HCT116 (cell line): ENCODE data around the gene GPR45. TPM values are rescaled to one million over a fixed set of nuclear protein-coding genes. Genes with fewer than 3 reads are reported as not detected.
A peak's percentile ranks its signal among the peaks of the same experiment; 100 is the strongest.

Source experiments
- ATAC-seq: fragments of 200-7000 bp; cut with Tn5 transposase; 2 replicates; pipeline ENCODE4 v1.9.1; 2020; ENCODE audit warnings: mild to moderate bottlenecking, moderate library complexity
- BruUV-seq: library from RNA; stranded (reverse); fragments of 400-500 nt; replicated peaks from 2 replicates; lab custom pipeline; 2021; lab: Mats Ljungman, UMichigan
- CTCF ChIA-PET: fragments of 300-600 bp; sonication (Branson Sonifier 250); formaldehyde crosslinking; loops from one replicate; lab custom pipeline; 2021; ENCODE audit warnings: antibody characterized with exemption; lab: Charles Lee
- POLR2A ChIA-PET: fragments of 300-600, 350-600 bp; sonication (Branson Sonifier 250); formaldehyde crosslinking; loops from one replicate; lab custom pipeline; 2021; ENCODE audit warnings: antibody characterized with exemption; lab: Charles Lee
- RAD21 ChIA-PET, 2 experiments: fragments of 300-600 bp; sonication (Branson Sonifier 250); formaldehyde crosslinking; loops; one replicate each; lab custom pipeline; 2023; ENCODE audit warnings: low total read pairs in 2 of 2; ENCODE audit not compliant: uncharacterized antibody in 2 of 2, unreplicated experiment in 2 of 2, low non-redundant PET in 1 of 2; lab: Charles Lee
- DNase-seq: peaks from one replicate; pipeline ENCODE4 v3.0.0-alpha.2; 2010; ENCODE audit warnings: low read depth, low spot score
- H2AFZ ChIP-seq: fragments of 200-600 bp; shearing (Covaris generic), sonication (generic); 2 replicates; pipeline ENCODE4 v1.6.1; 2017; ENCODE audit warnings: low read depth, mixed run types, mixed read lengths, antibody characterized with exemption, low read length; ENCODE audit not compliant: poor library complexity, severe bottlenecking
- H3K27ac ChIP-seq: 2 replicates; pipeline ENCODE4 v1.5.1; 2012; ENCODE audit warnings: low read depth, low read length
- H3K27me3 ChIP-seq: fragments of 200-600 bp; sonication (generic); 2 replicates; pipeline ENCODE4 v1.6.1; 2016; ENCODE audit warnings: mixed run types, low read length, mixed read lengths; ENCODE audit not compliant: insufficient read depth
- H3K36me3 ChIP-seq, 2 experiments: fragments of 200-500 bp in 1 of 2; fragments of 200-600 bp in 1 of 2; sonication (Bioruptor generic) in 1 of 2; sonication (generic) in 1 of 2; 2 replicates each; pipeline versions ENCODE4 v1.5.1 to v1.6.1; 2014 to 2016; ENCODE audit warnings: low read length in 2 of 2, inconsistent platforms in 1 of 2, mixed read lengths in 1 of 2, mixed run types in 1 of 2; ENCODE audit not compliant: insufficient read depth in 2 of 2, control insufficient read depth in 1 of 2
- H3K4me1 ChIP-seq, 2 experiments: fragments of 200-600 bp in 1 of 2; sonication (generic) in 1 of 2; 2 replicates each; pipeline versions ENCODE4 v1.5.1 to v1.6.1; 2012 to 2017; ENCODE audit warnings: low read length in 2 of 2, inconsistent platforms in 1 of 2, mild to moderate bottlenecking in 1 of 2, mixed read lengths in 1 of 2, mixed run types in 1 of 2, moderate library complexity in 1 of 2; ENCODE audit not compliant: insufficient read depth in 2 of 2, control insufficient read depth in 1 of 2
- H3K4me2 ChIP-seq: fragments of 200-600 bp; sonication (generic); 2 replicates; pipeline ENCODE4 v1.6.1; 2017; ENCODE audit warnings: mixed run types, low read length, mixed read lengths
- H3K4me3 ChIP-seq, 2 experiments: fragments of 200-600 bp in 1 of 2; sonication (generic) in 1 of 2; replicated peaks in 1 of 2; 2 replicates each; pipeline ENCODE4 v1.5.1; 2011 to 2016; ENCODE audit warnings: low read length in 2 of 2, control low read depth in 1 of 2, low read depth in 1 of 2, mild to moderate bottlenecking in 1 of 2, mixed read lengths in 1 of 2, mixed run types in 1 of 2
- H3K79me2 ChIP-seq: fragments of 200-600 bp; sonication (generic); 2 replicates; pipeline ENCODE4 v1.6.1; 2017; ENCODE audit warnings: mild to moderate bottlenecking, mixed run types, low read length, moderate library complexity, mixed read lengths; ENCODE audit not compliant: insufficient read depth
- H3K9ac ChIP-seq: fragments of 200-600 bp; sonication (generic); 2 replicates; pipeline ENCODE4 v1.6.1; 2016; ENCODE audit warnings: low read length, mixed read lengths
- H3K9me2 ChIP-seq: fragments of 200-600 bp; sonication (generic), shearing (Covaris generic); 2 replicates; pipeline ENCODE4 v1.6.1; 2017; ENCODE audit warnings: mixed run types, mild to moderate bottlenecking, moderate library complexity; ENCODE audit not compliant: insufficient read depth
- H3K9me3 ChIP-seq, 2 experiments: fragments of 200-500 bp in 1 of 2; fragments of 200-600 bp in 1 of 2; sonication (Bioruptor generic) in 1 of 2; sonication (generic) in 1 of 2; 2 replicates each; pipeline ENCODE4 v1.6.1; 2014 to 2017; ENCODE audit warnings: low read length in 2 of 2, mixed read lengths in 2 of 2, inconsistent platforms in 1 of 2, low read depth in 1 of 2, mild to moderate bottlenecking in 1 of 2, mixed run types in 1 of 2, moderate library complexity in 1 of 2; ENCODE audit not compliant: control insufficient read depth in 1 of 2, insufficient read depth in 1 of 2
- H4K20me1 ChIP-seq: fragments of 200-600 bp; sonication (generic), shearing (Covaris generic); 2 replicates; pipeline ENCODE4 v1.6.1; 2017; ENCODE audit warnings: mixed run types, mild to moderate bottlenecking, moderate library complexity; ENCODE audit not compliant: insufficient read depth
- CEBPB ChIP-seq: IDR thresholded peaks from 2 replicates; pipeline ENCODE4 v1.6.1; 2012; ENCODE audit warnings: low read depth
- CTCF ChIP-seq, 3 experiments: fragments of 200-600 bp in 1 of 3; sonication (generic) in 1 of 3; IDR thresholded peaks in 2 of 3; conservative IDR thresholded peaks in 1 of 3; 2 replicates each; pipeline ENCODE4 v1.5.1; 2012 to 2017; ENCODE audit warnings: low read depth in 2 of 3, low read length in 2 of 3, antibody characterized with exemption in 1 of 3, borderline replicate concordance in 1 of 3, control low read depth in 1 of 3, mild to moderate bottlenecking in 1 of 3, mixed read lengths in 1 of 3, mixed run types in 1 of 3, moderate library complexity in 1 of 3; ENCODE audit not compliant: insufficient read depth in 1 of 3
- JUND ChIP-seq: IDR thresholded peaks from 2 replicates; pipeline ENCODE4 v1.6.1; 2012
- MAX ChIP-seq: IDR thresholded peaks from 2 replicates; pipeline ENCODE4 v1.6.1; 2012
- POLR2A ChIP-seq: IDR thresholded peaks from 2 replicates; pipeline ENCODE4 v1.7.0; 2011; ENCODE audit warnings: borderline replicate concordance; ENCODE audit not compliant: insufficient read depth, insufficient read length; ENCODE audit errors: extremely low read depth
- RAD21 ChIP-seq: IDR thresholded peaks from 2 replicates; pipeline ENCODE4 v1.6.1; 2012; ENCODE audit warnings: low read depth, mild to moderate bottlenecking
- REST ChIP-seq: IDR thresholded peaks from 2 replicates; pipeline ENCODE4 v1.6.1; 2012; ENCODE audit warnings: low read depth
- SIN3A ChIP-seq: IDR thresholded peaks from 2 replicates; pipeline ENCODE4 v1.6.1; 2012; ENCODE audit warnings: low read depth
- SP1 ChIP-seq: IDR thresholded peaks from 2 replicates; pipeline ENCODE4 v1.6.1; 2012; ENCODE audit warnings: low read depth
- SRF ChIP-seq: IDR thresholded peaks from 2 replicates; pipeline ENCODE4 v1.6.1; 2012; ENCODE audit warnings: low read depth
- TCF7L2 ChIP-seq: IDR thresholded peaks from 2 replicates; pipeline ENCODE4 v1.7.0; 2011; ENCODE audit warnings: borderline replicate concordance, inconsistent platforms; ENCODE audit not compliant: insufficient read depth, insufficient read length; ENCODE audit errors: extremely low read depth
- ZBTB33 ChIP-seq: IDR thresholded peaks from 2 replicates; pipeline ENCODE4 v1.6.1; 2011; ENCODE audit warnings: mild to moderate bottlenecking, low read length, moderate library complexity; ENCODE audit not compliant: insufficient replicate concordance; ENCODE audit errors: extremely low read depth
- ZFX ChIP-seq: fragments of 450-650 bp; IDR thresholded peaks from 2 replicates; pipeline ENCODE4 v1.6.1; 2017
- intact Hi-C: fragments of 100-400 bp; cut with micrococcal nuclease; formaldehyde crosslinking; loops from 2 replicates; pipeline ENCODE4 v1.10.0; 2022
- total RNA-seq: library from RNA; stranded (reverse); gene quantifications from one replicate; pipeline ENCODE4 v1.2.1, GENCODE V29; 2021; ENCODE audit not compliant: unreplicated experiment

GPR45 gene
- total RNA-seq, 1 experiment from 2014 or later = 0.30 TPM

- no peak overlapping the region for H3K27ac ChIP-seq
- H3K4me1 ChIP-seq = no peaks in the 10 kb centered on the region
- H3K4me3 ChIP-seq = no peak overlapping the region
- no peaks in the 10 kb centered on the region for H3K9me2 ChIP-seq
- no peaks in the 10 kb centered on the region for H3K79me2 ChIP-seq
- H3K27me3 ChIP-seq = no peaks in the 10 kb centered on the region
- ChIA-PET CTCF (interaction anchor here (0.7 kb wide), 1 partner anchor 10 kb away, joined by 4 read pairs; no protein-coding TSS in a partner anchor), POLR2A (no interaction called here), RAD21 (no interaction called here)
- no peaks in the 10 kb centered on the region for H4K20me1 ChIP-seq
- H2AFZ ChIP-seq = no peak overlapping the region
- BruUV-seq = no TSS peak
- no peak overlapping the region for H3K9ac ChIP-seq
- intact Hi-C loops = no loop called here
- no peak for DNase-seq
- no peaks in the 10 kb centered on the region for H3K9me3 ChIP-seq
- no peaks in the 10 kb centered on the region for H3K36me3 ChIP-seq
- H3K4me2 ChIP-seq = no peak overlapping the region
- ATAC-seq = peak; percentile 59
- TF ChIP-seq RAD21 = no peak
- no peak for TF ChIP-seq SRF
- TF ChIP-seq CTCF (IDR thresholded peaks at IDR 0.05 in 2 of 3, conservative IDR thresholded peaks at IDR 0.05 in 1 of 3; ENCODE audit: borderline replicate concordance in 1 of 3, insufficient read depth in 1 of 3, low read depth in 2 of 3, low read length in 2 of 3) = no peak
- TF ChIP-seq MAX = no peak
- TF ChIP-seq ZFX = no peak
- TF ChIP-seq SIN3A = no peak
- no peak for TF ChIP-seq TCF7L2
- no peak for TF ChIP-seq SP1
- TF ChIP-seq ZBTB33 = no peak
- TF ChIP-seq REST = no peak
- no peak for TF ChIP-seq JUND
- no peak for TF ChIP-seq CEBPB
- TF ChIP-seq POLR2A = no peak
- TF ChIP-seq, all 23 proteins: peak for 0
These were observed 7.0 kb downstream of the GPR45 start for GRCh38 chr2:105248316-105249070.
